HG02840 (cell line): Measurements from ENCODE around the gene DKK1.

Source experiments
- ATAC-seq: cut with Tn5 transposase; IDR thresholded peaks from one replicate; pipeline ENCODE4 v1.9.1; 2021; ENCODE audit warnings: mild to moderate bottlenecking, moderate library complexity, moderate number of reproducible peaks; ENCODE audit not compliant: unreplicated experiment, low FRiP score

The DKK1 gene

GRCh38 chr10:52313933-52314821 lies at the start of gene DKK1:
TSS of gene DKK1 (plus strand) at chr10:52314281. CDS start at chr10:52314435, 154 bp downstream.
- ATAC-seq: no peak

DNA sequence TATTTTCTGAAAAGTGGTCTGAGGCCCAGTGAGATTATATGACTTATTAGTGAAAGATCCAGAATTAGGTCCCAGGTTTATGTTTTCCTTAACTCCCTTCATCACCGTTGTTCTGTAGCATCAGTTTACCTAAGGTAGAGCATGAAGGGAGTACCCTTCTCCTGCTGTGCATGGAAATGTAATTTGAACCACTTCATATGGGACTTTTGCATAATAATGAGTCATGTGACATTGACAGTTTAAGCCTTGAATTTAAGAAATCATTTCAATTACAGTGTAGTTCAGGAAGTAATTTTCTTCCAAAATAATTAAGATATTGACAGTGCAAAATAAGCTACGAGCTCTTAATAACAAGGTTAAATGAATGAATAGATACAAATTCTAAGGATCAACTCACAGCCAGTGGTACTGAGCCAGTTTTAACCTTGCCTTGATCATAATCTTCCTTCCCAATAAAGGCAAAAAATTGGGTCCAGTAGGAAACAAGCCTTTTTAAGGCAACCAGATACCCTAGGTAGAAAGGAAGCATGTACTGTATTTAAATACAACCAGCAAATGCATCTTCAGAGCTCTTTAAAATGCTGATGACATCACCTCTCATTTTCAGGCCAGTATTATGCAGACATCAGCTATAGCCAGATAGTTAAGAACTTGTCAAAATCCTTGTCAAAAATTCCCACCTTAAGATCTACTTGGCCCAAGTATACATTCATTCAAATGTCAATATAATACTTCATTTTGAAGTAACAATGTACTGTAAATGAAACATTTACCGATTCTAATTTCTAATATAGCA lies 48.8 kb upstream of the DKK1 start:
- ATAC-seq: no peak

DNA sequence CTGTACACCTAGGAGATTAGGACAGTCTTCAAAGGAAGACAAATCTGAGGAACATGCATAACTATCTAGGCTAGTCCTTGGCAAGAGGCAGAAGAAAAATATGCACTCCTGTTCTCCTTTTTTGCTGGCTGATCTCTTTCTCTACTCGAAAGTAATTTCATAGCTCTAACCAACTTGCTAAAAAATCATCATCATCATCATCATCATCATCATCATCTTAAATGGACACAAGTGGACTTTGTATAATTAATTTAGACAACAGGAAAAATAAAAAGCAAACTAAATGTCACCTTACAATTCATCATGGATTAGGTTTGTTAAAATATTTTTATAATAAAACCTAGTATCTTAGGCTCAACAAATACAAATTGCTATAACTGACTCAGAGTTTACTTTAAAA lies 47.2 kb upstream of the DKK1 start:
- ATAC-seq: no peak

- ATAC-seq: no peak
Measured at GRCh38 chr10:52268790-52269189, 45.3 kb upstream of the DKK1 start.

- no peak for ATAC-seq
Measured at GRCh38 chr10:52269233-52269632, 44.8 kb upstream of the DKK1 start.

GRCh38 chr10:52276163-52276562 lies 37.9 kb upstream of the DKK1 start:
- ATAC-seq: no peak

- ATAC-seq: no peak
Measured at GRCh38 chr10:52276986-52277385, 37.1 kb upstream of the DKK1 start.

DNA sequence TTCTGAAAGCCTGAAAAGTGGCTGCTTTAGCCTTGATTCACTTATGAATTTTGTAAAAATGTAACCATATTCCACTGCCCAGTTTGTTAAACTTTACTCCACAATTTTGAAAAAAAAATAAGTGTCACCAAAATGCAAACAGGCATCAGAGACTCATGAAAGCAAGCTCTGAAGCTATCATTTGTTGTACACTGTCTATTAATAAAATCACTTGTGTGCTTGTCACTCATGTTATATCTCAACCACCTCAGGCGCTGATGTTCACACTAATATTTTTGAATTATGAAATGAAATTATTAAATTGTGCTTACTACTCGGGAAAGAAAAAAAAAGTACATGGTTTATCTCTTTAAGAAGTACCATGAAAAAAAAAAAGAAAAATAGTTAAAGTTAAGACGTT lies 34.5 kb upstream of the DKK1 start:
- ATAC-seq: no peak

DNA sequence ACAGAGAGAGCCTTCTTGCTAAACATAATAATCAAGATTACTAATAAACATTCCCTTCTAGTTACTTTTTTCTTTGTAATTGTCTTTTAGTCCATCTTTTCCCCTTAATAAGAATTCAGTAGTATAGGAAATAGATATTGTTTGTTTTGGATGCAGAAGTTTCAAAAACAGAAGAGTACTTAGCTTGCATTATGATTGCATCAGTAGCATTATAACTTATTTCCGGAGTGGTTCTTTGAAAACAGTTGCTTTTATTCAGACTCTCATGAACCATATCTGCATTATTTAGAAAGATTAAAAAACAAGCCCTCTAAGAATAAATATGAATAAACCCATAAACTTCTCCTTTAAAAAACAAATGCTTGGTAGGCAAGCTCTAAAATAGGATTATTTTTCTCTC lies 34.0 kb upstream of the DKK1 start:
- ATAC-seq: no peak

GRCh38 chr10:52283174-52283573 lies 30.9 kb upstream of the DKK1 start:
- ATAC-seq: no peak

GRCh38 chr10:52284416-52285013 lies 29.6 kb upstream of the DKK1 start:
- no peak for ATAC-seq

DNA sequence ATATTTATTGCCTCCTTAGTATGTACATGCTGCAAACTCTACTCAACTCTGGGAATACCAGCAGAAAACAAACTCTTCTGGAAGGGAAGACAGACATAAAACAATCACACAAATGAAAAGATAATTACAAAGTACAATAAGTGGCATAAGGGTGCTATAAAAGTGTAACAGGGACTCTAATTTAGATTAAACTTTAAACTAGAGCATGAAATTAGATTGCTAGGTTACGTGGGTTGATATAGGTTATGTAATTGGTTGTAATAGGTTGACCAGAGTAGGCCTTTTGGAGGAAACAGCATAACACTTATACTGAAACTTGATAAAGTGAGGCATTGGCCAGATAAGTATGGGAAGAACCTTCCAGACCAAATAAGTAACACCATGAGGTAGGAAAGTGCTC lies 26.2 kb upstream of the DKK1 start:
- no peak for ATAC-seq

DNA sequence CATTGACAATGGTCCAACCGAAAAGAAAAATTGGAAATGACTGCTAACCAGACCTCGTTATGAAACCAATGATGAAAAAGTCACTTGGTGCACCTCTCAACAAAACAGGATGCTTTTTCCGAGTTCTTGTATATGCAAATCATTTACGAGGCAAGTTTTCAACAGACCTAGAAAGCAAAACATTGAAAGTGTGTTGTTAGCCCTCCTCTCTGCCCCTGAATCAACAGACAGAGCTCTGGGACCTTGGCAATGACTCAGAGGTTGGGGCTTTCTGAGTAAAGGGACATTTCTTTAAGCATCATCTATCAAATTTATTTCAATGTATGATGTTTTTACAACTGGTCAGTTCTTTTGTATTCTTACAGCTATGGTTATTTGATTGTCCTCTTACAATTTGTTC lies 16.3 kb upstream of the DKK1 start:
- ATAC-seq: no peak

DNA sequence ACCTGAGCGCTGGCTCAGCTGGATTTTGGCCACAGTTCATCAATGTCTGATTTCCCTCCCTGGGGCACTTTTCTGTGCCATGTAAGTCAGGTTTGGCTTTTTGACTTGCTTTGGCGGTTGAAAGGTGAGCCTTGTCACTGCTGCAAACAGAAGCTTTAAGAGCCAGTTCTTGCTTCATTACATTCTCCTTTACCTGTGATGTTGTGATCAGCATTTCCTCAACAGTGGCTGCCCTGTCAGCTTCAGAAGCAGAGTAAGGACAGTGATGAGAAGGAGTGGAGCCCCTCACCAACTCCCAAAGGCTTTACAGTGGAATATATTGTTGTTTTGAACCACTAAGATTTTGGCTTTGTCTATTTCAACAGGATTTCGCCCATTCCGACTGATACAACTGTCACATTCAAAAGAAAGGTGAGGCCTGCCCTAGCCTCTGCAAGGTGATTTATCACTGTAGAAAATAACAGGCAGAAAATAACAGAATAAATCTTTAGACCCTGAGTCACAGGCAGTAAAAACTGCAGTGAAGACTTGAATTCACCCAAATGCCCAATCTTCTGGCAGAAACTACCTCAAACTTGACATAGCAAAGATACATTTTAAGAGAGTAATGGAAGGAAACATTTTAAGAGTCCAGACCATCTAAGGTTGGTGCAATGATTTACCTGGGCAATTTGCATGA lies 13.3 kb upstream of the DKK1 start:
- ATAC-seq: no peak

GRCh38 chr10:52308251-52309031 lies 5.6 kb upstream of the DKK1 start:
- ATAC-seq: peak; percentile 69

- ATAC-seq: no peak
Measured at GRCh38 chr10:52312942-52313255, 1.2 kb upstream of the DKK1 start.

- ATAC-seq: no peak
Measured at GRCh38 chr10:52313256-52313932, 687 bp upstream of the DKK1 start.

DNA sequence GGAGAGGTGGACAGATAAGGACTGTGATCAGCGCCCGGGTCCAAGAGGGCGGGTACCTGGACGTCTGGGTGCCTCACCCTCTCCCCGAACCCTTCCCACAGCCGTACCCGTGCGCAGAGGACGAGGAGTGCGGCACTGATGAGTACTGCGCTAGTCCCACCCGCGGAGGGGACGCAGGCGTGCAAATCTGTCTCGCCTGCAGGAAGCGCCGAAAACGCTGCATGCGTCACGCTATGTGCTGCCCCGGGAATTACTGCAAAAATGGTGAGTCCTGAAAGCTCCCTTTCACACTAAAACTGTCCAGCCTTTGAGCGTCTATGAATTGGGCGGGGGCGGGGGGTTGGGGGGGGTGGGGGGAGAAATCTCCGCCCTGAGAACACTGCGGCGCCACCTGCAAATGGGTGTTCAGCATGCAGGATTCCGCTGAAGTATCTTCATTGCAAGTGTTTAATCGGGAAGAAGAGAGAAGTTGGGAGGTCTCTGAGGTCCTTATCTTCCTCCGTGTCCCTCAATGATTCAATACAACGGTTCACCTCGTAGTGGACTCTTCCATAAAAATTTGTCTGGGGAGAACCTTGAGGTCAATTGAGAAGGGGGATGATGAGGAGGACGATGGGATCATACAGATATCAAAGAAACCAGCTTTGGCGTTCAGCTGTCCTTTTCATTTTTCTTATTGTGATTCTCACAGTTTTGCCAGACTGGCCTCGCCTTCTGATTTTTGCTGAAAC lies 906 bp downstream of the DKK1 start:
- ATAC-seq: no peak

GRCh38 chr10:52316001-52316400 lies 1.9 kb downstream of the DKK1 start:
- ATAC-seq: no peak
